Breast epithelium (tissue), 4 donors: ENCODE measurements around the gene ARHGEF17. TPM values are rescaled to one million over a fixed set of nuclear protein-coding genes. Genes with fewer than 3 reads are reported as not detected.

Experiments used
- DNase-seq, 2 donors: peaks; one replicate each; pipeline ENCODE4 v3.0.0-alpha.2; 2019; ENCODE audit warnings: low spot score in 2 of 2
- H3K27ac ChIP-seq, 2 donors: fragments of 200-600 bp; sonication (generic) in 1 of 2; one replicate each; pipeline ENCODE4 v1.5.1; 2016 to 2019; ENCODE audit warnings: mild to moderate bottlenecking in 1 of 2
- H3K27me3 ChIP-seq, 2 donors: fragments of 200-600 bp; sonication (generic) in 1 of 2; one replicate each; pipeline versions ENCODE4 v1.5.1 to v1.6.0; 2017 to 2019; ENCODE audit warnings: control low read depth in 1 of 2, mild to moderate bottlenecking in 1 of 2
- H3K36me3 ChIP-seq: fragments of 200-600 bp; one replicate; pipeline ENCODE4 v1.5.1; 2019
- H3K4me1 ChIP-seq, 2 donors: fragments of 200-600 bp; sonication (generic); one replicate each; pipeline ENCODE4 v1.5.1; 2016 to 2019; ENCODE audit warnings: control low read depth in 1 of 2
- H3K4me3 ChIP-seq, 3 donors: fragments of 200-600 bp; sonication (generic); 1 replicate in 2 of 3; 2 replicates in 1 of 3; pipeline ENCODE4 v1.5.1; 2016 to 2019; ENCODE audit warnings: mild to moderate bottlenecking in 3 of 3, moderate library complexity in 2 of 3
- H3K9me3 ChIP-seq, 2 donors: fragments of 200-600 bp; sonication (generic) in 1 of 2; one replicate each; pipeline ENCODE4 v1.5.1; 2016 to 2019; ENCODE audit warnings: control low read depth in 1 of 2
- CTCF ChIP-seq, 3 donors: fragments of 450-650 bp; IDR thresholded peaks; one replicate each; pipeline ENCODE4 v1.5.1; 2016 to 2017; ENCODE audit warnings: antibody characterized with exemption in 3 of 3, mild to moderate bottlenecking in 3 of 3, moderate library complexity in 3 of 3
- POLR2A ChIP-seq: fragments of 450-650 bp; IDR thresholded peaks from one replicate; pipeline ENCODE4 v1.6.1; 2016; ENCODE audit warnings: antibody characterized with exemption, mild to moderate bottlenecking, moderate library complexity
- POLR2AphosphoS5 ChIP-seq, 3 donors: sonication (generic); formaldehyde crosslinking; IDR thresholded peaks; one replicate each; pipeline ENCODE4 v1.6.1; 2017; ENCODE audit warnings: antibody characterized with exemption in 3 of 3
- intact Hi-C: fragments of 100-400 bp; cut with DNase I; formaldehyde crosslinking; loops from one replicate; pipeline ENCODE4 v1.15.1; 2023; ENCODE audit warnings: low total_unique reads
- total RNA-seq, 3 donors: library from RNA; depleted of rRNA; stranded (reverse); fragments of >200 nt; gene quantifications; one replicate each; pipeline ENCODE4 v1.1.0, GENCODE V29; 2016

ARHGEF17 gene
- total RNA-seq, 3 donors from 2014 or later = 28.8 to 54.7 (median 38.2) TPM

- Histone ChIP-seq H3K4me3 (no peak overlapping the region), H3K4me1 (peaks cover 7 to 19% of the 10 kb centered on the region in 2 donors), H3K36me3 (no peaks in the 10 kb centered on the region), H3K9me3 (no peaks in the 10 kb centered on the region), H3K27ac (peak overlapping the region in 1 of 2 donors; percentile 21), H3K27me3 (no peaks in the 10 kb centered on the region)
- TF ChIP-seq CTCF (IDR thresholded peaks at IDR 0.05) (no peak), POLR2A (no peak), POLR2AphosphoS5 (IDR thresholded peaks at IDR 0.05) (no peak)
- intact Hi-C loops = no loop called here
- no peak for DNase-seq
Measured at GRCh38 chr11:73337846-73338245, 29.8 kb downstream of the ARHGEF17 start.

GRCh38 chr11:73338279-73338678, 30.2 kb downstream of the ARHGEF17 start:
- Histone ChIP-seq H3K4me1 (peaks cover 11 to 22% of the 10 kb centered on the region in 2 donors), H3K36me3 (no peaks in the 10 kb centered on the region), H3K9me3 (no peaks in the 10 kb centered on the region), H3K27ac (peak overlapping the region in 1 of 2 donors; percentile 21), H3K4me3 (no peak overlapping the region), H3K27me3 (no peaks in the 10 kb centered on the region)
- intact Hi-C loops = no loop called here
- TF ChIP-seq CTCF (IDR thresholded peaks at IDR 0.05) (no peak), POLR2A (no peak), POLR2AphosphoS5 (IDR thresholded peaks at IDR 0.05) (no peak)
- DNase-seq = no peak

GRCh38 chr11:73340164-73340563, 32.1 kb downstream of the ARHGEF17 start:
- H3K27me3 ChIP-seq = no peaks in the 10 kb centered on the region
- intact Hi-C loops = no loop called here
- no peak for DNase-seq
- H3K36me3 ChIP-seq = no peaks in the 10 kb centered on the region
- H3K4me1 ChIP-seq = peaks cover 5 to 22% of the 10 kb centered on the region in 2 donors
- H3K9me3 ChIP-seq = no peaks in the 10 kb centered on the region
- TF ChIP-seq CTCF (IDR thresholded peaks at IDR 0.05) (no peak), POLR2AphosphoS5 (IDR thresholded peaks at IDR 0.05) (no peak), POLR2A (no peak)
- peak overlapping the region in 1 of 2 donors; percentile 21 for H3K27ac ChIP-seq
- H3K4me3 ChIP-seq = no peak overlapping the region

- Histone ChIP-seq H3K27me3 (no peaks in the 10 kb centered on the region), H3K4me3 (peak overlapping the region; percentile 17 to 67 (median 48))
- intact Hi-C loops = no loop called here
Measured at GRCh38 chr11:73342633-73343032, 34.6 kb downstream of the ARHGEF17 start.

More at GRCh38 chr11:73342633-73343032, 34.6 kb downstream of the ARHGEF17 start:
- H3K27ac ChIP-seq = peak overlapping the region in 1 of 2 donors; percentile 48
- H3K36me3 ChIP-seq = no peaks in the 10 kb centered on the region
- peaks cover 5 to 20% of the 10 kb centered on the region in 2 donors for H3K4me1 ChIP-seq
- no peak for TF ChIP-seq CTCF (IDR thresholded peaks at IDR 0.05)
- no peak for TF ChIP-seq POLR2A
- no peak for TF ChIP-seq POLR2AphosphoS5 (IDR thresholded peaks at IDR 0.05)
- H3K9me3 ChIP-seq = no peaks in the 10 kb centered on the region
- DNase-seq = no peak
